Keratinocyte (primary cell): ENCODE results near the gene PRKCZ. TPM values are rescaled to one million over a fixed set of nuclear protein-coding genes. Genes with fewer than 3 reads are reported as not detected.

ENCODE experiments used
- DNase-seq: peaks from one replicate; pipeline ENCODE4 v3.0.0-alpha.2; 2011; ENCODE audit warnings: low read depth, missing footprints, low spot score
- FAIRE-seq: peaks from 2 replicates; lab custom pipeline; 2011; peaks lifted over from hg19 to GRCh38; lab: Jason Lieb, UNC
- H2AFZ ChIP-seq: 2 replicates; pipeline ENCODE4 v1.6.0; 2012; ENCODE audit warnings: low read length, control low read depth, inconsistent platforms; ENCODE audit not compliant: control insufficient read depth
- H3K27ac ChIP-seq: 2 replicates; pipeline ENCODE4 v1.5.1; 2011; ENCODE audit warnings: low read length; ENCODE audit not compliant: control insufficient read depth, insufficient read depth
- H3K27me3 ChIP-seq: 3 replicates; pipeline ENCODE4 v1.6.0; 2011; ENCODE audit warnings: low read length; ENCODE audit not compliant: control insufficient read depth, insufficient read depth; ENCODE audit errors: extremely low read depth
- H3K36me3 ChIP-seq, 2 experiments: 2 replicates in 1 of 2; 3 replicates in 1 of 2; pipeline ENCODE4 v1.5.1; 2011; ENCODE audit warnings: low read length in 2 of 2, mild to moderate bottlenecking in 1 of 2; ENCODE audit not compliant: control insufficient read depth in 2 of 2, insufficient read depth in 2 of 2; ENCODE audit errors: extremely low read depth in 1 of 2
- H3K4me1 ChIP-seq: 3 replicates; pipeline ENCODE4 v1.5.1; 2011; ENCODE audit warnings: low read length; ENCODE audit not compliant: control insufficient read depth, insufficient read depth; ENCODE audit errors: extremely low read depth
- H3K4me2 ChIP-seq: 3 replicates; pipeline ENCODE4 v1.6.0; 2011; ENCODE audit warnings: low read depth, low read length; ENCODE audit not compliant: control insufficient read depth, insufficient read depth; ENCODE audit errors: extremely low read depth
- H3K4me3 ChIP-seq, 3 experiments: fragments of 200-600 bp in 1 of 3; sonication (generic) in 1 of 3; 2 replicates in 2 of 3; 3 replicates in 1 of 3; pipeline ENCODE4 v1.5.1; 2011 to 2016; ENCODE audit warnings: low read length in 3 of 3, mild to moderate bottlenecking in 3 of 3, control low read depth in 2 of 3, inconsistent platforms in 1 of 3, low read depth in 1 of 3, mixed read lengths in 1 of 3, mixed run types in 1 of 3, moderate library complexity in 1 of 3; ENCODE audit not compliant: control insufficient read depth in 2 of 3, insufficient read depth in 2 of 3; ENCODE audit errors: extremely low read depth in 1 of 3
- H3K79me2 ChIP-seq: 2 replicates; pipeline ENCODE4 v1.6.0; 2012; ENCODE audit warnings: low read length; ENCODE audit not compliant: control insufficient read depth, insufficient read depth
- H3K9ac ChIP-seq: 3 replicates; pipeline ENCODE4 v1.6.0; 2011; ENCODE audit warnings: low read length; ENCODE audit not compliant: control insufficient read depth, insufficient read depth; ENCODE audit errors: extremely low read depth
- H3K9me1 ChIP-seq: 3 replicates; pipeline ENCODE4 v1.6.0; 2011; ENCODE audit warnings: low read length; ENCODE audit not compliant: control insufficient read depth, insufficient read depth; ENCODE audit errors: extremely low read depth
- H3K9me3 ChIP-seq: 2 replicates; pipeline ENCODE4 v1.5.1; 2012; ENCODE audit warnings: low read depth, low read length; ENCODE audit not compliant: control insufficient read depth
- H4K20me1 ChIP-seq: 3 replicates; pipeline ENCODE4 v1.6.0; 2011; ENCODE audit warnings: low read length; ENCODE audit not compliant: control insufficient read depth, insufficient read depth; ENCODE audit errors: extremely low read depth
- CTCF ChIP-seq, 3 experiments: IDR thresholded peaks in 1 of 3; conservative IDR thresholded peaks in 1 of 3; optimal IDR thresholded peaks in 1 of 3; 2 replicates in 2 of 3; 3 replicates in 1 of 3; pipeline versions ENCODE3 to v1.5.1; 2011; ENCODE audit warnings: low read length in 3 of 3, mild to moderate bottlenecking in 3 of 3, moderate library complexity in 2 of 3, control low read depth in 1 of 3, inconsistent platforms in 1 of 3; ENCODE audit not compliant: insufficient read depth in 2 of 3; ENCODE audit errors: extremely low read depth in 1 of 3
- EZH2 ChIP-seq: IDR thresholded peaks from one replicate; pipeline ENCODE4 v1.6.1; 2012; ENCODE audit warnings: inconsistent platforms, mild to moderate bottlenecking, low read length, moderate library complexity
- dilution Hi-C: fragments of 300-500 bp; cut with MboI; formaldehyde crosslinking; loops from one replicate; pipeline ENCODE4 v1.7.0; 2020; ENCODE audit warnings: low sequenced_read_pairs; ENCODE audit not compliant: extremely low pct_ligation_motif_present
- polyA plus RNA-seq, 5 experiments: library from polyadenylated mRNA; depleted of rRNA in 3 of 5; stranded (reverse) in 3 of 5; stranded (forward) in 1 of 5; unstranded in 1 of 5; fragments of >200 nt; gene quantifications; 1 replicate in 1 of 5; 2 replicates in 3 of 5; 3 replicates in 1 of 5; pipeline versions ENCODE4 v1.2.1 to v1.2.3, GENCODE V29; 2011 to 2012; ENCODE audit warnings: missing spikeins in 2 of 5, low read depth in 1 of 5, low replicate concordance in 1 of 5

The PRKCZ gene
- polyA plus RNA-seq, 1 donor (not counting 4 experiments of a cell fraction or from before 2014, with no cell fraction given): 36.3 TPM

GRCh38 chr1:2232916-2233438 is 182.8 kb downstream of the PRKCZ start:
- no peaks in the 10 kb centered on the region for H3K9me3 ChIP-seq
- H3K9me1 ChIP-seq: no peaks in the 10 kb centered on the region
- H3K27ac ChIP-seq: no peak overlapping the region
- H3K4me1 ChIP-seq: peaks cover 41% of the 10 kb centered on the region
- FAIRE-seq (no peak), DNase-seq (no peak)
- no peak overlapping the region for H3K9ac ChIP-seq
- no peaks in the 10 kb centered on the region for H3K27me3 ChIP-seq
- H3K36me3 ChIP-seq: no peaks in the 10 kb centered on the region
- TF ChIP-seq CTCF (optimal IDR thresholded peaks at IDR 0.05 in 1 of 3, IDR thresholded peaks at IDR 0.05 in 1 of 3, conservative IDR thresholded peaks at IDR 0.05 in 1 of 3; ENCODE audit: extremely low read depth in 1 of 3, insufficient read depth in 2 of 3, low read length in 3 of 3): no peak
- H4K20me1 ChIP-seq: peaks cover 69% of the 10 kb centered on the region
- H2AFZ ChIP-seq: no peak overlapping the region
- dilution Hi-C loops: no loop called here
- peaks cover 93% of the 10 kb centered on the region for H3K79me2 ChIP-seq
- H3K4me2 ChIP-seq: peak overlapping the region; percentile 88
- no peak overlapping the region for H3K4me3 ChIP-seq

GRCh38 chr1:2233468-2233867 is 183.3 kb downstream of the PRKCZ start:
- Histone ChIP-seq H3K9me3 (no peaks in the 10 kb centered on the region), H2AFZ (no peak overlapping the region), H3K27ac (no peak overlapping the region), H3K27me3 (no peaks in the 10 kb centered on the region), H3K9ac (no peak overlapping the region), H3K79me2 (peaks cover 98% of the 10 kb centered on the region), H3K4me1 (peaks cover 41% of the 10 kb centered on the region), H4K20me1 (peaks cover 71% of the 10 kb centered on the region), H3K36me3 (no peaks in the 10 kb centered on the region), H3K4me3 (no peak overlapping the region), H3K4me2 (peak overlapping the region; percentile 24), H3K9me1 (no peaks in the 10 kb centered on the region)
- no peak for DNase-seq
- TF ChIP-seq EZH2 (no peak), CTCF (optimal IDR thresholded peaks at IDR 0.05 in 1 of 3, IDR thresholded peaks at IDR 0.05 in 1 of 3, conservative IDR thresholded peaks at IDR 0.05 in 1 of 3; ENCODE audit: extremely low read depth in 1 of 3, insufficient read depth in 2 of 3, low read length in 3 of 3) (no peak)
- dilution Hi-C loops: no loop called here
- no peak for FAIRE-seq
